Suprapubic skin (tissue), 4 donors: ENCODE results near the gene NOL4.

Experiments
- CTCF ChIP-seq, 2 donors: fragments of 200-600 bp in 1 of 2; fragments of 450-650 bp in 1 of 2; sonication (generic) in 1 of 2; IDR thresholded peaks; one replicate each; pipeline ENCODE4 v1.5.1; 2016 to 2019; ENCODE audit warnings: antibody characterized with exemption in 2 of 2, mild to moderate bottlenecking in 1 of 2, moderate library complexity in 1 of 2
- EP300 ChIP-seq: sonication (generic); formaldehyde crosslinking; IDR thresholded peaks from one replicate; pipeline ENCODE4 v1.6.1; 2017; ENCODE audit warnings: antibody characterized with exemption
- POLR2AphosphoS5 ChIP-seq, 3 donors: sonication (generic); formaldehyde crosslinking; IDR thresholded peaks; one replicate each; pipeline ENCODE4 v1.6.1; 2017; ENCODE audit warnings: antibody characterized with exemption in 3 of 3

- TF ChIP-seq POLR2AphosphoS5 (IDR thresholded peaks at IDR 0.05), result no peak
- no peak for TF ChIP-seq CTCF (IDR thresholded peaks at IDR 0.05)
- TF ChIP-seq EP300, result no peak
Observed at GRCh38 chr18:34251919-34252318, 27.2 kb upstream of the NOL4 start.
